Memory B cell (primary cell): Measurements from ENCODE around the gene PRKAB2.
"Not testable (repeated sequence)": the region's sequence is repeated elsewhere in the genome, so short reads cannot be mapped to it uniquely, and the experiment has no call there.

ENCODE experiments used
- ATAC-seq: fragments of 150-1000 bp; cut with Tn5 transposase; 2 replicates; pipeline ENCODE4 v1.10.0; 2021; ENCODE audit warnings: low read depth, mild to moderate bottlenecking, moderate library complexity
- DNase-seq, 2 donors: peaks; one replicate each; pipeline ENCODE4 v3.0.0; 2022; ENCODE audit warnings: low spot score in 2 of 2
- H3K27ac Mint-ChIP-seq: one replicate; pipeline ENCODE4 v1.8.0; 2022; ENCODE audit warnings: mild to moderate bottlenecking, moderate library complexity, mixed read lengths
- H3K27me3 Mint-ChIP-seq: one replicate; pipeline ENCODE4 v1.8.0; 2022; ENCODE audit warnings: mixed read lengths
- H3K36me3 Mint-ChIP-seq: one replicate; pipeline ENCODE4 v1.8.0; 2022; ENCODE audit warnings: mild to moderate bottlenecking, mixed read lengths
- H3K4me1 Mint-ChIP-seq: one replicate; pipeline ENCODE4 v1.8.0; 2022; ENCODE audit warnings: mixed read lengths
- H3K4me3 Mint-ChIP-seq: one replicate; pipeline ENCODE4 v1.8.0; 2022; ENCODE audit warnings: mild to moderate bottlenecking, moderate library complexity, mixed read lengths
- H3K9me3 Mint-ChIP-seq: one replicate; pipeline ENCODE4 v1.8.0; 2022; ENCODE audit warnings: mixed read lengths

PRKAB2 gene

DNA sequence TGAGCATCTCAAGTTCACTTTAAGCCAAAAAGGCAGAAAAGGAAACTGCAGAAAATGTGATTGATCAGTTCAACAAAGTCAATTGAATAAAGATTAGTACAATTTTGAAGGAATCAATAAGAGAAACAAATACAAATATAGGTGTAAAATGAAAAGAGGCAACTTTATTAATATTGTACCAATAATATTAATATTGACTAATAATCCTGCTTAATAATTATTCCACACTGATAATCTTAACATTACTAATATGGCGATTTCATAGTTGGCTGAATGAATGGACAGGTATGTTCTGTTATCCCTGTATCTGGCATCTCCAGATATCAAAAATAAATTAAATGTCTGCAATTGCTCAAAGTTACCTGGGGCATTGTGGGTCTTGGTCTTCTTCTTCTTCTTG, 61.8 kb downstream of the PRKAB2 start:
- ATAC-seq (no peak), DNase-seq (no peak)
- Mint-ChIP-seq H3K4me1 (no peaks in the 10 kb centered on the region), H3K27me3 (peaks cover 12% of the 10 kb centered on the region), H3K4me3 (no peak overlapping the region), H3K27ac (no peak overlapping the region), H3K9me3 (no peaks in the 10 kb centered on the region), H3K36me3 (no peaks in the 10 kb centered on the region)

DNA sequence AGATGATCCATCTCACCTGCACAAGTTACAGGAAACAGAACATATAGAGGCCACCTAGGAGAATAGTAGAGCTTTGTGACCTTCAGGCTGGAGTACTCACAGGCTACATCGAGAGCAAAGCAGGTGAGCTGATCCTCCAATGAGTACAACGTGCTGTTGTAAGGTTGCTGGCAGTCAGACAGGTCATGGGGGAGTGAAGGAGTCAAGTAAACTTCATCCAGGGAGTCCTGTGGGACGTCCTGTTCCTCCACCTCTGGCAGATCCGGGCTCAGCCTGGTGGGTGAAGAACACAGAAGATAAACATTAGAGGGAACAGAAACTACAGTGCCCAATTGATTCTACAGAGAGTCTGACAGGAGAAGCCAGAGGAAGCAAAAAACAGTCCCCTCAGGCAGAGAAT, 62.5 kb downstream of the PRKAB2 start:
- ATAC-seq (no peak), DNase-seq (no peak)
- Mint-ChIP-seq H3K27ac (no peak overlapping the region), H3K9me3 (no peaks in the 10 kb centered on the region), H3K4me1 (no peaks in the 10 kb centered on the region), H3K27me3 (peaks cover 12% of the 10 kb centered on the region), H3K4me3 (no peak overlapping the region), H3K36me3 (no peaks in the 10 kb centered on the region)

DNA sequence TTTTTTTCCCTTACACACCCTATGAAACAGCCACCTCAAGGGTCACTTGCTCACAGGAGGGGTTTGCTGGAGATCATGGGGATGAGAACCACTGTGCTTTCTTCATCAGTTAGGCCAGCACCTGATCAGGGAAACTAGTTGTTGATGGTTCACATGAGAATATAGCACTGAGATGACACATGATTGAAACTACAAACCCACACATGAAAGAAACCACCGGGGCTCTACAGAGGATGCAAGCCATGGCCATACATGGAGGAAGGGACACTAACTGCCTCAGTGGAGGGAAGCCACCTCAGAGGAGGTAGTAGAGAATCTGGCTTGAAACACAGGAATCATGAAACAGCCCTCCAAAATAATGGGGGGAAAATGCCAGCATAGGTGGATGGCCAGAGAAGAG, 63.2 kb downstream of the PRKAB2 start:
- H3K27me3 Mint-ChIP-seq, result peaks cover 12% of the 10 kb centered on the region
- no peak for ATAC-seq

DNA sequence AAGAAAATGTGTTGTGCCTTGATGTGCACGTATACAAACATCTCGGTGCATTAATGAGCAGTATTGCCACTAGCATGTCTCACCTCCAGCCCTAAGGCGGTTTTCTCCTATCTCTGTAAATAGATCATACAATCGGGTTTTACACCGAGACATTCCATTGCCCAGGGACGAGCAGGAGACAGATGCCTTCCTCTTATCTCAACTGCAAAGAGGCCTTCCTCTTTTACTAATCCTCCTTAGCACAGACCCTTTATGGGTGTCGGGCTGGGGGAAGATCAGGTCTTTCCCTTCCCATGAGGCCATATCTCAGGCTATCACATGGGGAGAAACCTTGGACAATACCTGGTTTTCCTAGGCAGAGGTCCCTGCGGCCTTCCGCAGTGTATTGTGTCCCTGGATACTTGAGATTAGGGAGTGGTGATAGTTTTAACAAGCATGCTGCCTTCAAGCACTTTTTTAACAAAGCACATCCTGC, 65.8 kb downstream of the PRKAB2 start:
- H3K4me1 Mint-ChIP-seq, H3K27ac Mint-ChIP-seq, H3K36me3 Mint-ChIP-seq, H3K4me3 Mint-ChIP-seq, ATAC-seq, DNase-seq, H3K9me3 Mint-ChIP-seq: not testable (repeated sequence)
- peaks cover 17% of the 10 kb centered on the region for H3K27me3 Mint-ChIP-seq

More for the DNA sequence above, 63.2 kb downstream of the PRKAB2 start:
- no peaks in the 10 kb centered on the region for H3K36me3 Mint-ChIP-seq
- H3K27ac Mint-ChIP-seq, result no peak overlapping the region
- no peak overlapping the region for H3K4me3 Mint-ChIP-seq
- H3K9me3 Mint-ChIP-seq, result no peaks in the 10 kb centered on the region
- no peak for DNase-seq
- no peaks in the 10 kb centered on the region for H3K4me1 Mint-ChIP-seq

DNA sequence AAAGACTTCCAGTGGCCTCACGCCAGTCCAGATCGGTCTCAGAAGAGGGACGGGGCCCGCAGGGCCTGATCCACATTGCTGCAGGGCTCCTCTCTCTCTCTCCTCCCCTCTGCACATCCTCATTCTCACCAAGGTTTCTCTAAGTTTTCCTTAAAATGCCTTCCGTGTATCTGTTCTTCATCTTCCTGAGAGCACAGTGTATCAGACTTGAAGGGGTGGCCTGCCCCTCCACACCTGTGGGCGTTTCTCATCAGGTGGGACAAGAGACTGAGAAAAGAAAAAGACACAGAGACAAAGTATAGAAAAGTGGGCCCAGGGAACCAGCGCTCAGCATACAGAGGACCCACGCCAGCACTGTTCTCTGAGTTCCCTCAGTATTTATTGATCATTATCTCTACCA, 66.4 kb downstream of the PRKAB2 start:
- Mint-ChIP-seq H3K27ac (no peak overlapping the region), H3K9me3 (no peaks in the 10 kb centered on the region), H3K27me3 (peaks cover 19% of the 10 kb centered on the region), H3K36me3 (no peaks in the 10 kb centered on the region), H3K4me1 (no peaks in the 10 kb centered on the region), H3K4me3 (no peak overlapping the region)
- ATAC-seq, result no peak
- no peak for DNase-seq
